Upper lobe of right lung (tissue), 1 donor: ENCODE data around the gene COX14. TPM values are rescaled to one million over a fixed set of nuclear protein-coding genes. Genes with fewer than 3 reads are reported as not detected.
"Not testable (repeated sequence)": the region's sequence is repeated elsewhere in the genome, so short reads cannot be mapped to it uniquely, and the experiment has no call there.

ENCODE experiments used
- ATAC-seq: fragments of 200-7000 bp; cut with Tn5 transposase; one replicate; pipeline ENCODE4 v1.9.1; 2020; ENCODE audit warnings: mild to moderate bottlenecking, moderate library complexity
- DNase-seq: peaks from one replicate; pipeline ENCODE4 v3.0.0-alpha.2; 2020
- H3K27ac ChIP-seq: fragments of 200-600 bp; one replicate; pipeline ENCODE4 v1.8.0; 2022
- H3K27me3 ChIP-seq: fragments of 200-600 bp; one replicate; pipeline ENCODE4 v1.8.0; 2022; ENCODE audit warnings: mild to moderate bottlenecking
- H3K36me3 ChIP-seq: fragments of 200-600 bp; one replicate; pipeline ENCODE4 v1.8.0; 2022
- H3K4me1 ChIP-seq: fragments of 200-600 bp; one replicate; pipeline ENCODE4 v1.8.0; 2022
- H3K4me3 ChIP-seq: fragments of 200-600 bp; one replicate; pipeline ENCODE4 v1.8.0; 2022; ENCODE audit warnings: mild to moderate bottlenecking
- H3K9me3 ChIP-seq: fragments of 200-600 bp; one replicate; pipeline ENCODE4 v1.8.0; 2022
- intact Hi-C: fragments of 100-400 bp; cut with DNase I; formaldehyde crosslinking; loops from one replicate; pipeline ENCODE4 v1.11.0; 2022
- total RNA-seq: library from RNA; stranded (reverse); fragmentation: NEBNext Ultra II Directional; extraction: Animal tissue kit (Norgen Biotek cat#: 25700); gene quantifications from one replicate; pipeline ENCODE4 v1.2.1, GENCODE V29; 2021
- TF ChIP-seq, protein P1 (sequence below): fragments of 200-600 bp; IDR thresholded peaks from one replicate; pipeline ENCODE4 v1.8.0; 2022; ENCODE audit warnings: antibody characterized with exemption
- donor health status: DM: no; HTN: yes; CAD: no; lungs with severe emphysema.

COX14 gene
- total RNA-seq, 1 donor from 2014 or later = 68.5 TPM

DNA sequence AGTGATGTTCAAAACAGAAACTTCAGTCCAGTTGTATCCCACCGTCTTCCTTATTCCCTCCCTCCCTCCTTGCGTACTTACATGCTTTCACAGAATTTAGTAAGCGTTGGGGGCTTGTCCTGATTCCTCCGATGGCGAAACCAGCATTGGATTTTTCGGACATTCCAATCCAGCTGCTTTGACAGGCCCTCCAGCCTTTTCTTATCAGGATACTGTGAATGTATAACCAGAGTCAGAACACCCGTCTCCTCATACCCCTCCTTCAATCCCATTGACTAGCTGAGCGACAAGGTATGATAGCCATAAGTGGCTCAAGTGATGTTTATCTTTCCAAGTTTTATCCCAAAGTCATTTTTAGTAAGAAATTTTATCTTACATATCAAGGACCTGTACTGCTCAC is 31.0 kb downstream of the COX14 start:
- H3K36me3 ChIP-seq = peaks cover 42% of the 10 kb centered on the region
- ATAC-seq (peak; percentile 67), DNase-seq (no peak)
- H3K4me1 ChIP-seq = no peaks in the 10 kb centered on the region
- H3K9me3 ChIP-seq = no peaks in the 10 kb centered on the region
- no peaks in the 10 kb centered on the region for H3K27me3 ChIP-seq
- no peak overlapping the region for H3K27ac ChIP-seq
- intact Hi-C loops = no loop called here
- H3K4me3 ChIP-seq = no peak overlapping the region
- TF ChIP-seq, protein P1, sequence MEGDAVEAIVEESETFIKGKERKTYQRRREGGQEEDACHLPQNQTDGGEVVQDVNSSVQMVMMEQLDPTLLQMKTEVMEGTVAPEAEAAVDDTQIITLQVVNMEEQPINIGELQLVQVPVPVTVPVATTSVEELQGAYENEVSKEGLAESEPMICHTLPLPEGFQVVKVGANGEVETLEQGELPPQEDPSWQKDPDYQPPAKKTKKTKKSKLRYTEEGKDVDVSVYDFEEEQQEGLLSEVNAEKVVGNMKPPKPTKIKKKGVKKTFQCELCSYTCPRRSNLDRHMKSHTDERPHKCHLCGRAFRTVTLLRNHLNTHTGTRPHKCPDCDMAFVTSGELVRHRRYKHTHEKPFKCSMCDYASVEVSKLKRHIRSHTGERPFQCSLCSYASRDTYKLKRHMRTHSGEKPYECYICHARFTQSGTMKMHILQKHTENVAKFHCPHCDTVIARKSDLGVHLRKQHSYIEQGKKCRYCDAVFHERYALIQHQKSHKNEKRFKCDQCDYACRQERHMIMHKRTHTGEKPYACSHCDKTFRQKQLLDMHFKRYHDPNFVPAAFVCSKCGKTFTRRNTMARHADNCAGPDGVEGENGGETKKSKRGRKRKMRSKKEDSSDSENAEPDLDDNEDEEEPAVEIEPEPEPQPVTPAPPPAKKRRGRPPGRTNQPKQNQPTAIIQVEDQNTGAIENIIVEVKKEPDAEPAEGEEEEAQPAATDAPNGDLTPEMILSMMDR = no peak

DNA sequence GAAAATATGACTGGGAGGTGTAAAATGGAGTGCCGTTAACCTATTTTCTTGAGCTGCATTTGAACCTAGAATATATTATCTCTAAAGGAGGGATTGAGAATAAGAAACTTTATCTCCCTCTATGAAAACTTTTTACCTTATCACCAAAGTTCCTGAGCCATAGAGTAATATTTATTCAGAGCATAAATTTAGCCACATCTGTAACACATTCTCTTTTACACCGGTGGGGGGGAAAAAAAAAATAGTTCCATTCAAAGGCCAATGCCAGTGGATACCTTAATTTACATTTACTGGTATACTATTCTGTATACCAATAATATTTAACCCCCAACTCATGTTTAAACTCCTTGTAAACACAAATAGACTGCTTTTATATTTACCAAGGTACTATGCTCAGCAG is 33.4 kb downstream of the COX14 start:
- H3K27me3 ChIP-seq = no peaks in the 10 kb centered on the region
- TF ChIP-seq, protein P1 = no peak
- ATAC-seq = no peak

DNA sequence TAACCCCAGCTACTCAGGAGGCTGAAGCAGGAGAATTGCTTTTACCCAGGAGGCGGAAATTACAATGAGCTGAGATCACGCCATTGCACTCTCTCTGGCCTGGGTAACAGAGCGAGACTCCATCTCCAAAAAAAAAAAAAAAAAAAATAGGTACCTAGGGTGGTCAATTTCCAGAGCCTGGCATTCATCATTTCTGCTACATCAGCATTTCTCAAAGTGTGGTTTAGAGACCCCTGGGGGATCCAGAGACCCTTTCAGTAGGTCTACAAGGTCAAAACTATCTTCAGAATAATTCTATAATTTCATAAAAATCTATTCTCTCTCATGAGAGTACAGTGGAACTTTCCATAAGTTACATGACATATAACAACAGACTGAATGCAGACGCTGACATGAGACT is 35.2 kb downstream of the COX14 start:
- H3K27me3 ChIP-seq = no peaks in the 10 kb centered on the region
- peaks cover 13% of the 10 kb centered on the region for H3K36me3 ChIP-seq
- H3K4me3 ChIP-seq = no peak overlapping the region
- H3K4me1 ChIP-seq = no peaks in the 10 kb centered on the region
- no peak overlapping the region for H3K27ac ChIP-seq
- intact Hi-C loops = no loop called here
- ATAC-seq = no peak
- H3K9me3 ChIP-seq = no peaks in the 10 kb centered on the region
- no peak for DNase-seq
- TF ChIP-seq, protein P1 = no peak

More for the DNA sequence above, 33.4 kb downstream of the COX14 start:
- Histone ChIP-seq H3K36me3 (peaks cover 26% of the 10 kb centered on the region), H3K4me1 (no peaks in the 10 kb centered on the region), H3K4me3 (no peak overlapping the region), H3K9me3 (no peaks in the 10 kb centered on the region), H3K27ac (no peak overlapping the region)
- DNase-seq = no peak
- intact Hi-C loops = no loop called here

DNA sequence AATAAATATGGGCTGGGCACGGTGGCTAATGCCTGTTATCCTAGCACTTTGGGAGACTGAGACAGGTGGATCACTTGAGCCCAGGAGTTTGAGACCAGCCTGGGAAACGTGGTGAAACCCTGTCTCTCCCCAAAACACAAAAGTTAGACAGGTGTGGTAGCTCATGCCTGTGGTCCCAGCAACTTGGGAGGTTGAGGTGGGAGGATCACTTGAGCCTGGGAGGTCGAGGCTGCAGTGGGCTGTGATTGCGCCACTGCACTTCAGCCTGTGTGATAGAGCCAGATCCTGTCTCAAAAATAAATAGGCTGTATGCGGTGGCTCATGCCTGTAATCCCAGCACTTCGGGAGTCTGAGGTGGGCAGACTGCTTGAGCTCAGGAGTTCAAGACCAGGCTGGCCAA is 36.0 kb downstream of the COX14 start:
- H3K9me3 ChIP-seq, ATAC-seq, DNase-seq, H3K4me3 ChIP-seq, intact Hi-C loops, H3K27ac ChIP-seq, H3K36me3 ChIP-seq, H3K27me3 ChIP-seq, H3K4me1 ChIP-seq: not testable (repeated sequence)

DNA sequence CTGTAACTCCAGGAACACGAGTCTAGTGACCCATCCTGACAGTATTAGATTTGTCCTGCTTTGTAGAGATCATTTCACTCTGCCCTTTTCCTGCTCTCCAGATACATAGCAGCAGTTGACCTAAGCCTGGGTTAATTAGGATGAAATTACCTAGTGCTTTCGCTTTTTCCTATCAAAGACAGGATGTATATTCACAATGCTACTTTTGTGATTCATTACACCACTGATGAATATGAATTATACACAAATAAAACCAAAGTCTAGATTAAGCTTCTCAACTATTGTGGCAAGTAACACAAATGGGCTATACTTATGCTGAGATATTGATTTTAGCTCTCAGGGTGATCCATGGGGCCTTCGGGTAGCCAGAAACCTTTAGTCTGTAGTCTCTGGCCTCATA is 37.3 kb downstream of the COX14 start:
- no peaks in the 10 kb centered on the region for H3K27me3 ChIP-seq
- ATAC-seq (no peak), DNase-seq (no peak)
- H3K4me1 ChIP-seq = no peaks in the 10 kb centered on the region
- intact Hi-C loops = no loop called here
- H3K27ac ChIP-seq = no peak overlapping the region
- H3K9me3 ChIP-seq = no peaks in the 10 kb centered on the region
- peaks cover 5% of the 10 kb centered on the region for H3K36me3 ChIP-seq
- TF ChIP-seq, protein P1 = no peak
- H3K4me3 ChIP-seq = no peak overlapping the region

DNA sequence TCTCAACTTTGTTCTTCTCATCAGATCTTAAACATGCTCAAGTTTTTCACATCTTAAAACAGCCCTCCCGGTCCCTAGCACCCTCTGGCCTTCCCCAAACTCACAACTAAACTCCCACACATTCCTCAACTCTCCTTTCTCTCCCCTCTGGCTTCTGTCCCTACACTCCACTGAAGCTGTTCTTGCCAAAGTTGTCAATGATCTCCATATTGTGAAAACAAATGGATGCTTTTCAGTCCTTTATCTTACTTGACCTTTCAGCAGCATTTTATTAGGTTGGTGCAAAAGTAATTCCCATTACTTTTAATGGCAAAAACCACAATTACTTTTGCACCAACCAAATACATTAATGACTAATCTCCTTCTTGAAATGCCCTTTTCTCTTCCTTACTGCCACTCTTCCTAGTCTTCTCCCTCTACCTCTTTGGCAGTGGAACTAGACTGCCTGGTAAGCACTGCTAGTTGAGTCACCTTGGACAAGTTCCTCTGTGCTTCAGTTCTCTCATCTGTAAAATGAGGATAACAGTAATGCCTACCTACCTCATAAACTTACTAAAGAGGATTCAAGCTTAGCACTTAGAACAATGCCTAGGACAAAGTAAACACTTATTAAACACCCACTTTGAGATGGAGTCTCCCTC is 39.1 kb downstream of the COX14 start:
- Histone ChIP-seq H3K4me1 (no peaks in the 10 kb centered on the region), H3K4me3 (no peak overlapping the region), H3K36me3 (peaks cover 5% of the 10 kb centered on the region), H3K9me3 (no peaks in the 10 kb centered on the region), H3K27ac (no peak overlapping the region), H3K27me3 (no peaks in the 10 kb centered on the region)
- TF ChIP-seq, protein P1 = no peak
- intact Hi-C loops = no loop called here
- no peak for DNase-seq
- ATAC-seq = no peak

DNA sequence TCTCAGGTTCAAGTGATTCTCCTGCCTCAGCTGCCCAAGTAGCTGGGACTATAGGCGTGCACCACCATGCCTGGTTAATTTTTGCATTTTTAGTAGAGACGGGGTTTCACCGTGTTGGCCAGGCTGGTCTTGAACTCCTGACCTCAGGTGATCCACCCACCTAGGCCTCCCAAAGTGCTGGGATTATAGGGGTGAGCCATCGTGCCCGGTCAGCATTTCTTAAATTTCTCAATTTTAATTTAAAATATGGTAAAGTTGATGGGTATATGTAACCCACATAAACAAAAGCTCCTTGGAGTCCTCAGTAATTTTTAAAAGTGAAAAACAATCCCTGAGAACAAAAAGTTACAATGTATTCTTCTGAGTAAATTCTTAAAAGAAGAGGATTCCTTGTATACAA is 42.9 kb downstream of the COX14 start:
- H3K9me3 ChIP-seq, DNase-seq, intact Hi-C loops, ATAC-seq, H3K4me1 ChIP-seq, H3K36me3 ChIP-seq, H3K27ac ChIP-seq, H3K4me3 ChIP-seq, H3K27me3 ChIP-seq: not testable (repeated sequence)
